HepG2 (cell line): Measurements from ENCODE around the gene HSPA1L. TPM values are rescaled to one million over a fixed set of nuclear protein-coding genes. Genes with fewer than 3 reads are reported as not detected.

Experiments used
- NCOA2 ChIP-seq: sonication (generic); formaldehyde crosslinking; IDR thresholded peaks from 2 replicates; pipeline ENCODE4 v1.8.0; 2022; ENCODE audit warnings: inconsistent platforms
- TCF12 ChIP-seq, 2 experiments: fragments of 450-650 bp in 1 of 2; sonication (generic) in 1 of 2; formaldehyde crosslinking in 1 of 2; IDR thresholded peaks; 2 replicates each; pipeline versions ENCODE4 v1.6.1 to v1.8.0; 2017 to 2022; ENCODE audit warnings: antibody characterized with exemption in 1 of 2, mild to moderate bottlenecking in 1 of 2, missing genetic modification reagents in 1 of 2, moderate library complexity in 1 of 2
- ZKSCAN5 ChIP-seq: sonication (generic); formaldehyde crosslinking; IDR thresholded peaks from 2 replicates; pipeline ENCODE4 v1.5.1; 2020; ENCODE audit warnings: mild to moderate bottlenecking, missing genetic modification reagents
- ZNF205 ChIP-seq: IDR thresholded peaks from 2 replicates; pipeline ENCODE4 v1.6.1; 2018; ENCODE audit warnings: missing biosample characterization, missing genetic modification reagents
- ZNF44 ChIP-seq: sonication (generic); formaldehyde crosslinking; IDR thresholded peaks from 2 replicates; pipeline ENCODE4 v1.5.1; 2020; ENCODE audit warnings: mild to moderate bottlenecking, missing genetic modification reagents
- ZSCAN22 ChIP-seq: sonication (generic); formaldehyde crosslinking; IDR thresholded peaks from 2 replicates; pipeline ENCODE4 v1.4.0; 2020; ENCODE audit warnings: mild to moderate bottlenecking, missing genetic modification reagents
- polyA plus RNA-seq, 8 experiments: library from polyadenylated mRNA; depleted of rRNA in 3 of 8; stranded (reverse) in 7 of 8; unstranded in 1 of 8; fragments of >200 nt; fragmentation: Illumina TruSeq in 4 of 8; extraction: Trizol in 4 of 8; gene quantifications; 2 replicates each; pipeline versions ENCODE4 v1.2.1 to v1.2.3, GENCODE V29; 2011 to 2016; ENCODE audit warnings: low read depth in 4 of 8, missing spikeins in 1 of 8, mixed read lengths in 1 of 8; ENCODE audit not compliant: insufficient read depth in 1 of 8
- total RNA-seq, 5 experiments: library from RNA; depleted of rRNA; stranded (reverse); fragments of >200 nt; fragmentation: Illumina TruSeq; extraction: Trizol; gene quantifications; 2 replicates each; pipeline ENCODE4 v1.2.3, GENCODE V29; 2016; ENCODE audit warnings: low read depth in 1 of 5
- TF ChIP-seq, protein P1 (sequence below): sonication (generic); formaldehyde crosslinking; IDR thresholded peaks from 2 replicates; pipeline ENCODE4 v1.4.0; 2020; ENCODE audit warnings: mild to moderate bottlenecking, missing genetic modification reagents
- TF ChIP-seq, protein P2 (sequence below): sonication (generic); formaldehyde crosslinking; IDR thresholded peaks from 2 replicates; pipeline ENCODE4 v1.4.0; 2020; ENCODE audit warnings: missing genetic modification reagents
- TF ChIP-seq, protein P3 (sequence below): sonication (generic); formaldehyde crosslinking; IDR thresholded peaks from 2 replicates; pipeline ENCODE4 v1.5.1; 2020; ENCODE audit warnings: missing genetic modification reagents, mild to moderate bottlenecking, borderline replicate concordance

HSPA1L gene
- total and polyA plus RNA-seq, 2 of the 13 experiments (the other 11 are each of a cell fraction or from before 2014, with no cell fraction given): 0.55 to 1.0 TPM

DNA sequence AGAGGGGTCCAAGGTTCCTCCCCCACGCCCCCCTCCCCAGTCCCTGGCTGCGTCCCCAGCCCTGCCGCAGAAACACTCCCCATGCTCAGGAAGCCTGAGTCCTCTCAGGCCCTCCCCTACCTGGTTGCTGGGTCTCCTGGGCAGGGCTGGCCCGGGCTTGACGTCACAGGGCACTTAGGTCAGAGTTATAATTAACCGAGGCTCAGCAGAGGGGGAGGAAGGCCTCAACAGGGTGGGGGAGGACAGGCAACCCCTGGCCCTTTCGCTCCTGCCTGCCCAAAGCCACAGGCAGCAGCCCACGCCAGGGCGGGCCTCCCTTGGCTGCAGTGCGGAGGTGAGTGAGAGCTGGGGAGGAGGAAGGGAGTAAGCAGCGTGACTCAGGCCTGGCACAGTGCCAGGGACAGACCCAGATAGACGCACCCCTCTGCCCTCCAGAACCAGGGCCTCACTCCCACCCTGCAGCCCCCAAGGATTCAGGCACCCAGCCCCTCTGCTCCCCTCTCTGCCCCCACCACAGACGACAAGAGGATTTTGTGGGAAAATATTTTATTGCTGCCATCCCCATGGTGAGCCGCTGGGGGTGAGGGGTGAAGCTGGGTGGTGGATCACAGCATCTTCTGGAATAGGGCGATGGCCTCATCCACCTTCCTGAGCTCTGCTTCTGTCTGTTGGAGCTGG lies 38.0 kb downstream of the HSPA1L start, which contains the start of gene VWA7 (continued):
- TF ChIP-seq, protein P1, sequence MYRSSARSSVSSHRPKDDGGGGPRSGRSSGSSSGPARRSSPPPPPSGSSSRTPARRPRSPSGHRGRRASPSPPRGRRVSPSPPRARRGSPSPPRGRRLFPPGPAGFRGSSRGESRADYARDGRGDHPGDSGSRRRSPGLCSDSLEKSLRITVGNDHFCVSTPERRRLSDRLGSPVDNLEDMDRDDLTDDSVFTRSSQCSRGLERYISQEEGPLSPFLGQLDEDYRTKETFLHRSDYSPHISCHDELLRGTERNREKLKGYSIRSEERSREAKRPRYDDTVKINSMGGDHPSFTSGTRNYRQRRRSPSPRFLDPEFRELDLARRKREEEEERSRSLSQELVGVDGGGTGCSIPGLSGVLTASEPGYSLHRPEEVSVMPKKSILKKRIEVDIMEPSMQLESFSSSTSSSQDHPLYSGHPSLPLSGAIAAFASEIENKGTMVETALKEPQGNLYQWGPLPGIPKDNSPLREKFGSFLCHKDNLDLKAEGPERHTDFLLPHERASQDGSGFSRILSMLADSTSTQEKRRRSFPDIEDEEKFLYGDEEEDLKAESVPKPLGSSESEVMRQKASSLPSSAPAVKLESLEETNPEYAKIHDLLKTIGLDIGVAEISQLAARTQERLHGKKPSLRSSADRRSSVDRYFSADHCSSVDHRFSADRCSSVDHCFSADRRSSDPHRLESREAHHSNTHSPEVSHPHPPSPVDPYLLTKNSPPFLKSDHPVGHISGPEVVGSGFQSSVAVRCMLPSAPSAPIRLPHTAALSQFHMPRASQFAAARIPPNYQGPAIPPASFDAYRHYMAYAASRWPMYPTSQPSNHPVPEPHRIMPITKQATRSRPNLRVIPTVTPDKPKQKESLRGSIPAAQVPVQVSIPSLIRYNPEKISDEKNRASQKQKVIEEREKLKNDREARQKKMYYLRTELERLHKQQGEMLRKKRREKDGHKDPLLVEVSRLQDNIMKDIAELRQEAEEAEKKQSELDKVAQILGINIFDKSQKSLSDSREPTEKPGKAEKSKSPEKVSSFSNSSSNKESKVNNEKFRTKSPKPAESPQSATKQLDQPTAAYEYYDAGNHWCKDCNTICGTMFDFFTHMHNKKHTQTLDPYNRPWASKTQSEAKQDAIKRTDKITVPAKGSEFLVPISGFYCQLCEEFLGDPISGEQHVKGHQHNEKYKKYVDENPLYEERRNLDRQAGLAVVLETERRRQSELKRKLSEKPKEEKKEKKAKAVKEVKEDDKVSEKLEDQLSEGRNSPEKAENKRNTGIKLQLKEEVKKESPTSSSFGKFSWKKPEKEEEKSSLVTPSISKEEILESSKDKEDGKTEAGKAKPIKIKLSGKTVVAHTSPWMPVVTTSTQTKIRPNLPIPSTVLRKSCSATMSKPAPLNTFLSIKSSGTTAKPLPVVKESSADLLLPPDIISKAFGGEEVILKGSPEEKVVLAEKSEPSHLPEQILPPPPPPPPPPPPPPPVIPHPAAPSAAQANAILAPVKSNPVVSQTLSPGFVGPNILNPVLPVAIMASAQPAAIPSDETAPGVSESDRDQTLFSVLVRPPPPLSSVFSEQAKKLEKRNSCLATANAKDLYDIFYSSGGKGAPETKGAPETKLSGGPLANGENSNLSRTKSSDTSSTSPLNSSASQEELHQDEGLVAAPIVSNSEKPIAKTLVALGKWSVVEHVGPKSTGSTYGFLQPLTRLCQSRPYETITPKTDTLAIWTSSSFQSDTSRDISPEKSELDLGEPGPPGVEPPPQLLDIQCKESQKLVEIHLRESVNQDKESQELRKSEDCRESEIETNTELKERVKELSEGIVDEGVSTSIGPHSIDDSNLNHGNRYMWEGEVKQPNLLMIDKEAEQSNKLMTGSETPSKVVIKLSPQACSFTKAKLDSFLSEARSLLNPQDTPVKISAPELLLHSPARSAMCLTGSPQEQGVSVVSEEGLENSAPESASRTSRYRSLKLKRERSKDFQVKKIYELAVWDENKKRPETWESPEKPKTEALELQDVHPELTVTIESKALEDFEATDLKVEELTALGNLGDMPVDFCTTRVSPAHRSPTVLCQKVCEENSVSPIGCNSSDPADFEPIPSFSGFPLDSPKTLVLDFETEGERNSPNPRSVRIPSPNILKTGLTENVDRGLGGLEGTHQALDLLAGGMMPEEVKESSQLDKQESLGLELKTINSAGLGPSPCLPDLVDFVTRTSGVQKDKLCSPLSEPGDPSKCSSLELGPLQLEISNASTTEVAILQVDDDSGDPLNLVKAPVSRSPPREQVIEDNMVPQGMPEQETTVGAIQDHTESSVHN (CRISPR knock-in tag): no peak
- TF ChIP-seq NCOA2 (CRISPR knock-in tag): peak; percentile 65
- TF ChIP-seq ZKSCAN5 (CRISPR knock-in tag): peak; percentile 97
- no peak for TF ChIP-seq ZSCAN22 (CRISPR knock-in tag)
- TF ChIP-seq TCF12 (IDR thresholded peaks at IDR 0.05): no peak
- 0 out of 2 replicates have a peak, but pooled peaks have one; percentile 64 for TF ChIP-seq TCF12 (CRISPR knock-in tag; IDR thresholded peaks at IDR 0.05)
- TF ChIP-seq, protein P2, sequence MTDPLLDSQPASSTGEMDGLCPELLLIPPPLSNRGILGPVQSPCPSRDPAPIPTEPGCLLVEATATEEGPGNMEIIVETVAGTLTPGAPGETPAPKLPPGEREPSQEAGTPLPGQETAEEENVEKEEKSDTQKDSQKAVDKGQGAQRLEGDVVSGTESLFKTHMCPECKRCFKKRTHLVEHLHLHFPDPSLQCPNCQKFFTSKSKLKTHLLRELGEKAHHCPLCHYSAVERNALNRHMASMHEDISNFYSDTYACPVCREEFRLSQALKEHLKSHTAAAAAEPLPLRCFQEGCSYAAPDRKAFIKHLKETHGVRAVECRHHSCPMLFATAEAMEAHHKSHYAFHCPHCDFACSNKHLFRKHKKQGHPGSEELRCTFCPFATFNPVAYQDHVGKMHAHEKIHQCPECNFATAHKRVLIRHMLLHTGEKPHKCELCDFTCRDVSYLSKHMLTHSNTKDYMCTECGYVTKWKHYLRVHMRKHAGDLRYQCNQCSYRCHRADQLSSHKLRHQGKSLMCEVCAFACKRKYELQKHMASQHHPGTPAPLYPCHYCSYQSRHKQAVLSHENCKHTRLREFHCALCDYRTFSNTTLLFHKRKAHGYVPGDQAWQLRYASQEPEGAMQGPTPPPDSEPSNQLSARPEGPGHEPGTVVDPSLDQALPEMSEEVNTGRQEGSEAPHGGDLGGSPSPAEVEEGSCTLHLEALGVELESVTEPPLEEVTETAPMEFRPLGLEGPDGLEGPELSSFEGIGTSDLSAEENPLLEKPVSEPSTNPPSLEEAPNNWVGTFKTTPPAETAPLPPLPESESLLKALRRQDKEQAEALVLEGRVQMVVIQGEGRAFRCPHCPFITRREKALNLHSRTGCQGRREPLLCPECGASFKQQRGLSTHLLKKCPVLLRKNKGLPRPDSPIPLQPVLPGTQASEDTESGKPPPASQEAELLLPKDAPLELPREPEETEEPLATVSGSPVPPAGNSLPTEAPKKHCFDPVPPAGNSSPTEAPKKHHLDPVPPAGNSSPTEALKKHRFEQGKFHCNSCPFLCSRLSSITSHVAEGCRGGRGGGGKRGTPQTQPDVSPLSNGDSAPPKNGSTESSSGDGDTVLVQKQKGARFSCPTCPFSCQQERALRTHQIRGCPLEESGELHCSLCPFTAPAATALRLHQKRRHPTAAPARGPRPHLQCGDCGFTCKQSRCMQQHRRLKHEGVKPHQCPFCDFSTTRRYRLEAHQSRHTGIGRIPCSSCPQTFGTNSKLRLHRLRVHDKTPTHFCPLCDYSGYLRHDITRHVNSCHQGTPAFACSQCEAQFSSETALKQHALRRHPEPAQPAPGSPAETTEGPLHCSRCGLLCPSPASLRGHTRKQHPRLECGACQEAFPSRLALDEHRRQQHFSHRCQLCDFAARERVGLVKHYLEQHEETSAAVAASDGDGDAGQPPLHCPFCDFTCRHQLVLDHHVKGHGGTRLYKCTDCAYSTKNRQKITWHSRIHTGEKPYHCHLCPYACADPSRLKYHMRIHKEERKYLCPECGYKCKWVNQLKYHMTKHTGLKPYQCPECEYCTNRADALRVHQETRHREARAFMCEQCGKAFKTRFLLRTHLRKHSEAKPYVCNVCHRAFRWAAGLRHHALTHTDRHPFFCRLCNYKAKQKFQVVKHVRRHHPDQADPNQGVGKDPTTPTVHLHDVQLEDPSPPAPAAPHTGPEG (CRISPR knock-in tag): no peak
- TF ChIP-seq ZNF205 (CRISPR knock-in tag): peak; percentile 85; the same call in 1 of the 2 replicates
- no peak for TF ChIP-seq ZNF44 (CRISPR knock-in tag)
- TF ChIP-seq, protein P3, sequence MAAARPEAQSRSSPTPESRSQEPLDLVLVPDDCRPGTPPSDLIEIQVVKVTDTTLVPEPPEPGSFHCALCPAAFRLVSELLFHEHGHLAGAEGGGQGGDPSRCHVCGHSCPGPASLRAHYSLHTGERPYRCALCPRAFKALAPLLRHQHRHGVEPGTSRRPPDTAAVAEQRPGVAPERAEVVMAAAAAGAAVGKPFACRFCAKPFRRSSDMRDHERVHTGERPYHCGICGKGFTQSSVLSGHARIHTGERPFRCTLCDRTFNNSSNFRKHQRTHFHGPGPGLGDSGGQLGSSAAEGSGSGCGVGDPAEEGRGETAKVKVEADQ (CRISPR knock-in tag): 0 out of 2 replicates have a peak, but pooled peaks have one; percentile 47
